Measurements from ENCODE around the gene TRIM29.

TRIM29 gene

DNA sequence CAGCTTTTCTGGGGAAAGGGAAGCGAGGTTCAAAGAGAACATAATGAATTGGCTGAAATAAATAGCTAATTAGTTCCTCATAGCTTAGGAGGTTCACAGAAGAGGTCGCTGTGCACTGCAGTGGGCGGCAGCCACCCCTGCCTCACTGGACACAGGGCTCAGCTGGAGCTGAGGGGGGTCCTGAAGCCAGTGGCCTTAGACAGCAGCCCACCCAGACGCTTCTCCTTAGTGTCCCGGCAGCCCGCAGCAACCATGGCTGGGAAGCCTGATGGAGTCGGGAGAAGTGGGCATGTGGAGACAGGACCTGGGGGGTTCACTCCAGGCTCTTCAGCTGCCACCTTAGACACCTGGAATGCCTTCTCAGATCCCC lies 75.4 kb downstream of the TRIM29 start:
- TF ChIP-seq, protein P1, sequence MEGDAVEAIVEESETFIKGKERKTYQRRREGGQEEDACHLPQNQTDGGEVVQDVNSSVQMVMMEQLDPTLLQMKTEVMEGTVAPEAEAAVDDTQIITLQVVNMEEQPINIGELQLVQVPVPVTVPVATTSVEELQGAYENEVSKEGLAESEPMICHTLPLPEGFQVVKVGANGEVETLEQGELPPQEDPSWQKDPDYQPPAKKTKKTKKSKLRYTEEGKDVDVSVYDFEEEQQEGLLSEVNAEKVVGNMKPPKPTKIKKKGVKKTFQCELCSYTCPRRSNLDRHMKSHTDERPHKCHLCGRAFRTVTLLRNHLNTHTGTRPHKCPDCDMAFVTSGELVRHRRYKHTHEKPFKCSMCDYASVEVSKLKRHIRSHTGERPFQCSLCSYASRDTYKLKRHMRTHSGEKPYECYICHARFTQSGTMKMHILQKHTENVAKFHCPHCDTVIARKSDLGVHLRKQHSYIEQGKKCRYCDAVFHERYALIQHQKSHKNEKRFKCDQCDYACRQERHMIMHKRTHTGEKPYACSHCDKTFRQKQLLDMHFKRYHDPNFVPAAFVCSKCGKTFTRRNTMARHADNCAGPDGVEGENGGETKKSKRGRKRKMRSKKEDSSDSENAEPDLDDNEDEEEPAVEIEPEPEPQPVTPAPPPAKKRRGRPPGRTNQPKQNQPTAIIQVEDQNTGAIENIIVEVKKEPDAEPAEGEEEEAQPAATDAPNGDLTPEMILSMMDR (IDR thresholded peaks at IDR 0.05; ENCODE audit: insufficient read depth, low read depth, low read length, missing control alignments) = no peak

GRCh38 chr11:120061761-120062560 lies 76.0 kb downstream of the TRIM29 start:
- DNase-seq (ENCODE audit: low read depth) = peak; percentile 28
- TF ChIP-seq, protein P1 (IDR thresholded peaks at IDR 0.05; ENCODE audit: insufficient read depth, low read depth, low read length, missing control alignments) = peak; percentile 33
- no peak overlapping the region for H3K4me3 ChIP-seq (ENCODE audit: low read length)

More for the DNA sequence above, 75.4 kb downstream of the TRIM29 start:
- H3K4me3 ChIP-seq (ENCODE audit: low read length) = no peak overlapping the region
- no peak for DNase-seq (ENCODE audit: low read depth)
